Naive thymus-derived CD4-positive, alpha-beta T cell (primary cell): ENCODE measurements around the gene MTERF2. TPM values are rescaled to one million over a fixed set of nuclear protein-coding genes. Genes with fewer than 3 reads are reported as not detected.

Source experiments
- ATAC-seq: fragments of 150-1000 bp; cut with Tn5 transposase; 2 replicates; pipeline ENCODE4 v1.10.0; 2021; ENCODE audit warnings: mild to moderate bottlenecking, moderate library complexity
- CTCF ChIA-PET: fragments of 350-600 bp; sonication (Branson Sonifier 250); formaldehyde crosslinking; loops from one replicate; lab custom pipeline; 2021; ENCODE audit warnings: antibody characterized with exemption; lab: Charles Lee
- POLR2A ChIA-PET: fragments of 350-600 bp; sonication (Branson Sonifier 250); formaldehyde crosslinking; loops from one replicate; lab custom pipeline; 2021; ENCODE audit warnings: antibody characterized with exemption, inconsistent platforms; lab: Charles Lee
- DNase-seq, 9 donors: peaks; one replicate each; pipeline versions ENCODE4 v3.0.0 to v3.0.0-alpha.2; 2020 to 2022; ENCODE audit warnings: mixed read lengths in 1 of 9
- H3K27ac ChIP-seq: one replicate; pipeline ENCODE4 v1.7.0; 2013; ENCODE audit warnings: mild to moderate bottlenecking, low read depth, low read length, moderate library complexity
- H3K27me3 ChIP-seq, 2 donors: one replicate each; pipeline ENCODE4 v1.7.0; 2013; ENCODE audit warnings: low read length in 2 of 2, mild to moderate bottlenecking in 2 of 2, moderate library complexity in 2 of 2; ENCODE audit not compliant: control insufficient read depth in 2 of 2, insufficient read depth in 2 of 2
- H3K36me3 ChIP-seq, 3 experiments: 1 replicate in 2 of 3; 2 replicates in 1 of 3; pipeline ENCODE4 v1.7.0; 2013; ENCODE audit warnings: low read length in 3 of 3, mild to moderate bottlenecking in 3 of 3, moderate library complexity in 1 of 3; ENCODE audit not compliant: insufficient read depth in 3 of 3, control insufficient read depth in 2 of 3
- H3K4me1 ChIP-seq, 2 donors: one replicate each; pipeline ENCODE4 v1.7.0; 2013; ENCODE audit warnings: low read length in 2 of 2, mild to moderate bottlenecking in 2 of 2, moderate library complexity in 1 of 2; ENCODE audit not compliant: control insufficient read depth in 2 of 2, insufficient read depth in 2 of 2
- H3K4me3 ChIP-seq: 2 replicates; pipeline ENCODE4 v1.7.0; 2013; ENCODE audit warnings: mild to moderate bottlenecking, low read length
- H3K9me3 ChIP-seq, 3 experiments: 1 replicate in 2 of 3; 2 replicates in 1 of 3; pipeline ENCODE4 v1.7.0; 2013; ENCODE audit warnings: low read length in 3 of 3; ENCODE audit not compliant: control insufficient read depth in 2 of 3
- H3K27ac Mint-ChIP-seq, 9 donors: one replicate each; pipeline ENCODE4 v1.8.0; 2020 to 2022; ENCODE audit warnings: mixed read lengths in 9 of 9, mild to moderate bottlenecking in 8 of 9, moderate library complexity in 5 of 9, inconsistent platforms in 2 of 9
- H3K27me3 Mint-ChIP-seq, 5 donors: one replicate each; pipeline ENCODE4 v1.8.0; 2021 to 2022; ENCODE audit warnings: mixed read lengths in 5 of 5, mild to moderate bottlenecking in 1 of 5
- H3K36me3 Mint-ChIP-seq, 5 donors: one replicate each; pipeline ENCODE4 v1.8.0; 2020 to 2022; ENCODE audit warnings: mixed read lengths in 5 of 5, mild to moderate bottlenecking in 3 of 5, inconsistent platforms in 1 of 5
- H3K4me1 Mint-ChIP-seq, 7 donors: one replicate each; pipeline ENCODE4 v1.8.0; 2020 to 2022; ENCODE audit warnings: mixed read lengths in 7 of 7, mild to moderate bottlenecking in 3 of 7, inconsistent platforms in 1 of 7
- H3K4me3 Mint-ChIP-seq, 10 donors: one replicate each; pipeline ENCODE4 v1.8.0; 2020 to 2022; ENCODE audit warnings: mild to moderate bottlenecking in 10 of 10, mixed read lengths in 10 of 10, moderate library complexity in 6 of 10, inconsistent platforms in 2 of 10
- H3K9me3 Mint-ChIP-seq, 11 donors: one replicate each; pipeline ENCODE4 v1.8.0; 2020 to 2022; ENCODE audit warnings: mixed read lengths in 11 of 11, mild to moderate bottlenecking in 4 of 11, inconsistent platforms in 1 of 11, moderate library complexity in 1 of 11
- intact Hi-C, 2 donors: fragments of 100-400 bp; cut with micrococcal nuclease; formaldehyde crosslinking; loops; one replicate each; pipeline ENCODE4 v1.15.1; 2023
- polyA plus RNA-seq, 2 donors: library from polyadenylated mRNA; unstranded; fragments of 300-500 nt; fragmentation: Illumina TruSeq; gene quantifications; one replicate each; pipeline ENCODE4 v1.2.3, GENCODE V29; 2021
- total RNA-seq, 6 experiments: library from RNA in 5 of 6; stranded (reverse) in 5 of 6; gene quantifications; 1 replicate in 5 of 6; 2 replicates in 1 of 6; pipeline ENCODE4 v1.2.3 and lab custom pipeline; 2021 to 2026

Gene MTERF2
- total and polyA plus RNA-seq, 7 experiments from 2014 or later, result 7.1 to 12.9 (median 9.9) TPM

DNA sequence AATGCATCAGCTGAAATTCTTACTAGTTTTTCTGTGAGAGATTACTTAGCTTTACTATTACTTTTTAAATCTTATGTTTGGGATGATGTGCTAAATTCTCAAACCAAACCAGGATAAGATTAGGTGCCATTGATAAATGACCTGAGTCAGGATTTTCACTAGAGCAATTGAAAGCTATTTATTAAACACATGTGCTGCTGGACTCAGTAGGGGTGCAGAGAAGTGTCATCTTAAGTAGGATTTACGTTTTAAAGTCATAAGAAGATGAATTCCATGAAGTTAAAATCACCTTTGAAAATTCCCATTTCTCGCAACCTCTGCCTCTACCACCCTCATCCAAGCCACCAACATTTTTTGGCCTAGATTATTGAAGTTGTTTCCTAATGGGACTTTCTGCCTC, 22.4 kb downstream of the MTERF2 start:
- Mint-ChIP-seq H3K36me3 (peaks cover 6 to 43% (median 26%) of the 10 kb centered on the region in 5 donors), H3K9me3 (no peaks in the 10 kb centered on the region), H3K27ac (peak overlapping the region in 2 of 9 donors; percentile 20 to 71), H3K4me3 (no peak overlapping the region), H3K4me1 (peaks cover 10 to 57% (median 47%) of the 10 kb centered on the region in 7 donors), H3K27me3 (no peaks in the 10 kb centered on the region)
- DNase-seq (no peak), ATAC-seq (no peak)
- CTCF ChIA-PET, result no interaction called here
- no peaks in the 10 kb centered on the region for H3K9me3 ChIP-seq
- intact Hi-C loops, result no loop called here
- peaks cover 0 to 10% of the 10 kb centered on the region in 2 donors for H3K4me1 ChIP-seq
- POLR2A ChIA-PET, result no interaction called here
- no peak overlapping the region for H3K4me3 ChIP-seq
- H3K27ac ChIP-seq, result no peak overlapping the region
- no peaks in the 10 kb centered on the region for H3K27me3 ChIP-seq
- peaks cover 0 to 24% (median 5%) of the 10 kb centered on the region in 3 experiments for H3K36me3 ChIP-seq

DNA sequence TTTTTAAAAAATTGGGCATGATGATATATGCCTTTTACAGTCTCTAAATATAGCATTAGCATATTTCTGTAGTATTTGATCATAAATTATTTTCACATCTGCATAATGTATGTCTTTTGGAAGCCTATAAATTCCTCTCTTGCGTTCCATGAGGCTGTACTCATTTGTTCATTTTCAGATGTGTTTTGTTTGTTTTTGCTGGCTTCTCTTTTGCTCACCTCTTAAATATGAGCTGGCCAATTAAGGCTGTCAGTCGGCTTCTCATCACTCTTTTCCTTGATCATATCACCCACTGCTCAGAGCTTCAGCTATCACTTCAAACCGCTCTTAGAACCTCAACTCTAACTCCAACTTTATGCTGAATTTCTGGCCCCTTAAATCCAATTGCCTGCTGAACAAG, 24.7 kb downstream of the MTERF2 start:
- Histone ChIP-seq H3K4me3 (no peak overlapping the region), H3K27ac (no peak overlapping the region), H3K4me1 (peaks cover 7 to 14% of the 10 kb centered on the region in 2 donors), H3K9me3 (no peaks in the 10 kb centered on the region), H3K36me3 (peaks cover 0 to 6% (median 0%) of the 10 kb centered on the region in 3 experiments), H3K27me3 (no peaks in the 10 kb centered on the region)
- Mint-ChIP-seq H3K36me3 (peaks cover 6 to 33% (median 19%) of the 10 kb centered on the region in 5 donors), H3K4me1 (peaks cover 21 to 79% (median 70%) of the 10 kb centered on the region in 7 donors), H3K27ac (peak overlapping the region in 4 of 9 donors; percentile 1 to 17 (median 11)), H3K4me3 (peak overlapping the region in 2 of 10 donors; percentile 1 to 29), H3K27me3 (no peaks in the 10 kb centered on the region), H3K9me3 (no peaks in the 10 kb centered on the region)
- POLR2A ChIA-PET, result interaction anchor here (0.8 kb wide), 1 partner anchor 19 kb away, joined by 3 read pairs; no protein-coding TSS in a partner anchor
- intact Hi-C loops, result no loop called here
- ATAC-seq (no peak), DNase-seq (no peak)
- CTCF ChIA-PET, result no interaction called here

DNA sequence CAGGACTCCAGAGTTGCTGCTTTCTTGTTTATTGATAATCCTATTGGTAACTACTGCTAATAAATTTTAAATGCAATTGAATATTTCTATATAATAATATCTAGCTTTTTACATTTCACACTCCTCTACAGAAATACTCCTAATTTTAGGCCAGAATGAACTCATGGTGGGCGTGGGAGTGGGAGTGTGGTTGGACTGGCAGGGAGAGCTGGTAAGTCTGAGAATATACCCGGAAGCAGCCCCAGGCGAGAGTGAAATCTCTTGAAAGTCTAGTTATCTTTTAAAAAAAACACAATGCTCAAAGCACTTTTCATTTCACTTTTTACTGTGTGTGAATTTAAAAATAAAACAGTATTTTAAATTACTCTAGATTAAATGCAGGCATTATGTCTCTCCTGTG, 26.5 kb downstream of the MTERF2 start:
- no peaks in the 10 kb centered on the region for H3K9me3 ChIP-seq
- H3K27ac ChIP-seq, result no peak overlapping the region
- peak overlapping the region in 1 of 10 donors; percentile 16 for H3K4me3 Mint-ChIP-seq
- ChIA-PET POLR2A (no interaction called here), CTCF (interaction anchor here (0.7 kb wide), 1 partner anchor 184 kb away, joined by 4 read pairs; no protein-coding TSS in a partner anchor)
- peaks cover 8 to 14% of the 10 kb centered on the region in 2 donors for H3K4me1 ChIP-seq
- DNase-seq (no peak), ATAC-seq (no peak)
- H3K4me3 ChIP-seq, result no peak overlapping the region
- peak overlapping the region in 2 of 9 donors; percentile 14 to 30 for H3K27ac Mint-ChIP-seq
- no peaks in the 10 kb centered on the region for H3K27me3 ChIP-seq
- intact Hi-C loops, result no loop called here
- peaks cover 0 to 6% (median 0%) of the 10 kb centered on the region in 11 donors for H3K9me3 Mint-ChIP-seq
- H3K36me3 ChIP-seq, result peaks cover 0 to 10% (median 0%) of the 10 kb centered on the region in 3 experiments
- peaks cover 22 to 75% (median 67%) of the 10 kb centered on the region in 7 donors for H3K4me1 Mint-ChIP-seq
- peaks cover 6 to 25% (median 13%) of the 10 kb centered on the region in 5 donors for H3K36me3 Mint-ChIP-seq
- no peaks in the 10 kb centered on the region for H3K27me3 Mint-ChIP-seq

DNA sequence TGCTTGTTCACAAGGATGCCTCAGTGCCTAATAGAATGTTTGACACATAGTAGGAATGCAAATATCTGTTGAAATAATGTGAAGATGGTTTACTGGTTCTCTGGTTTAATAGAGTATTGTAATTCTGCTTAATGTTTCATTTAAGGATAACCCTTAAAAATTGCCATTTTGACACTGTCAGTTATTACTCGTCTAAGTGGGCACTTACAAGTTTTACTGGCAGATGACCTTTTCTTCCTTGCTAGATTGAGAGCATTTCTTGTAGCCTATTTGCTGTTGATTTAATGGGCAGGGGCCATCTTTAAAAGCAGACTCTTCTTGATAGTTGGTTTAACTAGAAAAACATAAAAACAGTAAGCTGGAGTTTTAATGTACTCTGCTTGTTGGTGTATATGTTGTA, 29.4 kb downstream of the MTERF2 start:
- Histone ChIP-seq H3K4me3 (peak overlapping the region; percentile 94), H3K27ac (peak overlapping the region; percentile 94), H3K9me3 (no peaks in the 10 kb centered on the region), H3K4me1 (peaks cover 8 to 19% of the 10 kb centered on the region in 2 donors), H3K27me3 (no peaks in the 10 kb centered on the region), H3K36me3 (peaks cover 0 to 6% (median 0%) of the 10 kb centered on the region in 3 experiments)
- H3K27ac Mint-ChIP-seq, result peak overlapping the region; percentile 82 to 97 (median 93)
- no peak for DNase-seq
- peaks cover 21 to 64% (median 49%) of the 10 kb centered on the region in 7 donors for H3K4me1 Mint-ChIP-seq
- intact Hi-C loops, result loop anchor here (2.0 to 10.0 kb wide), 9 partner anchors 210 to 1605 kb away; partner anchors contain the start of genes ISCU (in 2 of the 2), SART3 (in 2 of the 2), CKAP4 (in 1 of the 2) and PRDM4 (in 1 of the 2)
- H3K36me3 Mint-ChIP-seq, result peaks cover under 1 to 8% (median 5%) of the 10 kb centered on the region in 5 donors
- H3K4me3 Mint-ChIP-seq, result peak overlapping the region; percentile 88 to 99 (median 96)
- peaks cover 0 to 4% (median 0%) of the 10 kb centered on the region in 5 donors for H3K27me3 Mint-ChIP-seq
- CTCF ChIA-PET, result interaction anchor here (0.8 kb wide), 1 partner anchor 133 kb away, joined by 3 read pairs; no protein-coding TSS in a partner anchor
- POLR2A ChIA-PET, result interaction anchor here (0.7 to 1.8 kb wide), 2 partner anchors 9 to 136 kb away, joined by 3 to 5 read pairs; partner anchors contain the start of gene CRY1
- peaks cover 0 to 6% (median 0%) of the 10 kb centered on the region in 11 donors for H3K9me3 Mint-ChIP-seq
- ATAC-seq, result no peak

DNA sequence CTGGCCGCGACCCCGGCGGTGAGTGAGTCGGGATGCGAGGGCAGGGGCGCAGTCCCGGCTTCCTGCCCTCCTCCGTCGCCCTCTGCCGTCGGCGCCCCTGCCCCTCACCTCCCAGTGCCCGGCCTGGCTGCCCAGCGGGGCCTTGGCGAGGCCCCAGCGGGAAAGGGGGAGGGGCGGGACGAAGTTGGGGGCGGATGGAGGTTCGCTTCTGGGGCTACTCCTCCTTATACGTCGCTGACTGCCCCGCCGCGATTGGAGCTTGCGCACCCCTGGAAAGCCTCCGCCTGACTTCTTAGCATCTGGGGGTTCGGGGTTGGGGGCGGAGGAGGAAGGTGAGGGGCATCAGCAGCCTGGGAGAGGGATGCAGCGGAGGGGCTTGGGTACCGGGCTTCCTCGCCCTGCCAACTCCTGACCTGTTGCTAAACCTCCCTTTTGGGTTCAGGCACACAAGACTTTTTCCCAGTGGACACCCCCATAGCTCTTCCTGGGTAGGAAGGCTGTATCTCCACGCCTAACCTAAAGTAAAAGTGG, 30.8 kb downstream of the MTERF2 start:
- ATAC-seq, result peak; percentile 44
- H3K4me3 ChIP-seq, result peak overlapping the region; percentile 94
- peaks cover 0 to 8% (median 0%) of the 10 kb centered on the region in 5 donors for H3K27me3 Mint-ChIP-seq

More for the DNA sequence above, 30.8 kb downstream of the MTERF2 start:
- Mint-ChIP-seq H3K4me1 (peaks cover 19 to 63% (median 44%) of the 10 kb centered on the region in 7 donors), H3K27ac (peak overlapping the region; percentile 82 to 97 (median 93)), H3K9me3 (peaks cover 0 to 6% (median 0%) of the 10 kb centered on the region in 11 donors), H3K36me3 (peaks cover 0 to 4% (median 3%) of the 10 kb centered on the region in 5 donors), H3K4me3 (peak overlapping the region; percentile 88 to 99 (median 96))
- H3K27ac ChIP-seq, result peak overlapping the region; percentile 94
- H3K4me1 ChIP-seq, result peaks cover 8 to 15% of the 10 kb centered on the region in 2 donors
- ChIA-PET POLR2A (interaction anchor here (0.8 to 2.4 kb wide), 11 partner anchors 11 to 1607 kb away, joined by 3 to 16 read pairs (median 3); partner anchors contain the start of genes CRY1, ISCU, MTERF2 and POLR3B), CTCF (interaction anchor here (0.6 to 2.0 kb wide), 3 partner anchors 28 to 49 kb away, joined by 3 to 4 read pairs (median 3); no protein-coding TSS in a partner anchor)
- intact Hi-C loops, result loop anchor here (1.0 to 10.0 kb wide), 11 partner anchors 182 to 1606 kb away; partner anchors contain the start of genes ISCU (in 2 of the 2), SART3 (in 2 of the 2), CKAP4 (in 1 of the 2) and PRDM4 (in 1 of the 2)
- no peaks in the 10 kb centered on the region for H3K27me3 ChIP-seq
- DNase-seq, result peak in 3 of 9 donors; percentile 26 to 69 (median 63)
- no peaks in the 10 kb centered on the region for H3K9me3 ChIP-seq
- H3K36me3 ChIP-seq, result peaks cover 0 to 6% (median 0%) of the 10 kb centered on the region in 3 experiments
